HG03175 (cell line): ENCODE results near the gene ZNF784.
A peak's percentile ranks its signal among the peaks of the same experiment; 100 is the strongest.

Experiments
- ATAC-seq: cut with Tn5 transposase; IDR thresholded peaks from one replicate; pipeline ENCODE4 v1.9.1; 2021; ENCODE audit warnings: mild to moderate bottlenecking, moderate library complexity; ENCODE audit not compliant: unreplicated experiment

Gene ZNF784

DNA sequence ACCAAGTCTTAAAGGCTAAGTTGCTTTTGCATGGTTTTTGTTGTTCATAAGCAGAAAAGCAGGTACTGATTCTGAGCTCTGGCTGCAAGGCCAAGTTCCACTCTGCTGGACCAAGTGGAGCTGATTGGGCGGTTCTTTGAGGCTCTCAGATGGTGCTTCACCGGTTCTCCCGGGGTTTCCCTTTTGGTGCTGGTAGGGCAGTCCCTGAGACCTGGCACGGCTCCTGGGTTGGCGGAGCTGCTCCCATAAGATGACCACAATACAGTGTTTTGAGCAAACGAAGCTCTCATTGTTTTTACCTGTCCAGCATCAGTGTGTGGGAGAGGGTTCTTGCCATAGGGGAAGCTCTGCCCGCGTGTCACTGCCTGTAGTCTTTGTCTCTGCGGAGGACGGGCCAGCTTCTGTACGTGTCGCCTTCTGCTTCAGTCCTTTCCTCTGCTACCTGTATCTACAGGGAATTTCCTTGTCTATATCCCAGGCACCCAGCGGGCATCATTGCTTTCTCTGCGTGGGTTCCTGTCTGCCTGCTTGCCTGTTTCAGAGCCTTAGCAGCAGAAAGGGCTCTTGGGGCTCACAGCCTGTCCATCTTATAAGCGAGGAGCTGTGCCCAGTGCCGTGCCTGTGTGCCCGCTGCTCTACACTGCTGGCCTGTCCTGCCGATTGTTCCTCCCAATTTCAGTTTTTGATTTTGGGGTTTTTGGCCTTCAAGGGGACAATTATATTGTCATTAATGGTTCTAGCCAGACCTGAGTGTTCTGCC, 32.8 kb upstream of the ZNF784 start:
- ATAC-seq, result no peak

DNA sequence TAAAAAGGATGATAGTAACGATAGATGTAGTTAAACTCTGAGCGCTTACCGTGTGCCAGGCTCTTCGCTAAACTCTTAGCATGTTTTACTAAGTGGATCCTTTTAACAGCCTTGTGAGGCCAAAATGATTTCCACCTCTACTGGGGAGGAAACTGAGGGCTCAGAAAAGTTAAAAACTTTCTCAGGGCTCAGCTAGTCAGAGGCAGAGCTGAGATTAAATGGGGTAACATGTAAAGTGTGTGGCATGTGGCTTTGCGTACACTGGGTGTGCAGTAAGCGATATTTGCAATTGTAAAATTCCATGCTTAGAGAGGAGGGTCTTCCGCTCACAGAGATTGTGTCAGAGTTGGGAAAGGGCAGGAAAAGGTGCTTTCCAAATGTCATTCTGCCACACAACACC, 32.2 kb upstream of the ZNF784 start:
- no peak for ATAC-seq

DNA sequence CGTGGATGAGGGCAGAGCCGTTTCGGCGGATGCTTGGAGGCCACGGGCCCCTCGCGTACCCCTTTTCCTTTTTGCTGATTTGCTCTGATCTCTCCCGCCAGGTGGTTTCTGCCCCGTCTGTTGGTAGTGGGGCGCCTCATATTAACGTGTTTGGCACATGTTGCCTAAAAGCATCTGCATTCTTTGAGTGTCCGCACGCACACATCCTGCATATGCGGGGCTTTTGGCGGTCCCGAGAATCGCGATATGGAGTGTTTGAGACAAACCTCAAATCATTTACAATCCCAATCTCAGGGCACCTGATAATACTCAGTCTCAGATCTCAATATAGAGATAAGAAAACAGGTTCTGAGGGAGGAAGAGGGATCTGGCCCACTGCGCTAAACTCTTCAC, 31.3 kb upstream of the ZNF784 start:
- ATAC-seq, result no peak

DNA sequence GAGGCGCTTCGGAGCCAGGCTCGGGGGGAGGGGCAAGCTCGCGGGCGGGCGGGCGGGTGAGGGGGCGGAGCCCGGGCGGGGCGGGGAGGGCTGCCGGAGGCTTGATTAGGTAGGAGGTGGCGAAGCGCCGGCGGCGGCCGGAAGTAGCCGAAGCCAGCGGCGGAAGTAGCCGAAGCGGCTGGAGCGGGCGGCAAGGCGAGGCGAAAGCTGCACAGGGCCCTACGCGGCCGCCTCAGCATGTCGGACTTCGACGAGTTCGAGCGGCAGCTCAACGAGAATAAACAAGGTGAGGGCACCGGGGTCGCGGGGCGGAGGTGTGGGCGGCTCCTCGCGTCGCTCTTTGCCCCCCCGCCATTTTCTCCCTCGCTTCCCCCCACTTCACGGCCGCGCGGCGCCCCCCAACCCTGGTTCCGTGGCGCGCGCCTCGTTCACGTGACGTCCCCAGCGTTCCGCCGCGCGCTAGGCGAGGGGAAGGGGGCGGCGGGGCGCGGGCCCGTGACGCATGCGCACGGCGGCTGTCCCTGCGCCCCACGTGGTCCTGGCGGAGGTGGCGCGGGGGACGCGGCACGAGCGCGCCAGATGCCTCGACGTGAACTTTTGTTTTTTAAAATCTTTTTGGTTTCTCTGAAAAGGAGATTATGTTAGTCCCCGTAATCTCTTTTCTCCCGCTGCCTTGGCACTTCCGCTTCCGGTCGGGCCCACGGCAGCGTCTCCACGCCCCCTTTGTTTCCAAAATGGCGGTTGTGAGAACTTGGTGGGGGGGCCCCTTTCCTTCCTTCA, 30.7 kb upstream of the ZNF784 start, which contains the start of gene U2AF2:
U2AF2 (plus strand) TSS at position 168 of the 780 bp plus-strand sequence; CDS start at position 238, 70 bp downstream.
- ATAC-seq, result peak; percentile 48

DNA sequence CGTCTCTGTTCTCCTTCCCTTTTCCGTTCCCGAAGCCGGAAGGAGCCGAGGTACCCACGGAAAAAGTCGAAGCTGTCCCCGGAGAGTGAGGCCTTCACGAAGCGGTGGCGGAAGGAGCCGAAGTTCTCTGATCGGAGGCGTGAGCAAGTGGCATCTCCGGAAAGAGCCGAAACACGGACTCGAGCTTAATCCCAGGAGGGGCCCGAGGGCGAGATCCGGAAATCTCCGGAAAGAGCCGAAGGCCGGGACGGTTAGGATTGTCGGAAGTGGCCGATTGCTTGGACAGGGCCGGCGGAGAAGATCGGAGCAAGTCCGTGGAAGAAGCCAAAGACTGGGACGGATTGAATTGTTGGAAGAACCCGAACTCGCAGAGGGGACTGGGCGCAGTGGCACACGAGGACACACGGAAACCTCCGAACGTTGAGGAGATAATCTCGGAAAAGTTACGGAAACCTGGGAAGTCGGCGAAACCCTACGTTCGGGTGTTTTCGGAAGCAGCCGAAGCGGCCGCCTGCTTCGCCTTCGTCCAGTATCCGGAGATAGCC, 30.0 kb upstream of the ZNF784 start:
- ATAC-seq, result peak; percentile 63

DNA sequence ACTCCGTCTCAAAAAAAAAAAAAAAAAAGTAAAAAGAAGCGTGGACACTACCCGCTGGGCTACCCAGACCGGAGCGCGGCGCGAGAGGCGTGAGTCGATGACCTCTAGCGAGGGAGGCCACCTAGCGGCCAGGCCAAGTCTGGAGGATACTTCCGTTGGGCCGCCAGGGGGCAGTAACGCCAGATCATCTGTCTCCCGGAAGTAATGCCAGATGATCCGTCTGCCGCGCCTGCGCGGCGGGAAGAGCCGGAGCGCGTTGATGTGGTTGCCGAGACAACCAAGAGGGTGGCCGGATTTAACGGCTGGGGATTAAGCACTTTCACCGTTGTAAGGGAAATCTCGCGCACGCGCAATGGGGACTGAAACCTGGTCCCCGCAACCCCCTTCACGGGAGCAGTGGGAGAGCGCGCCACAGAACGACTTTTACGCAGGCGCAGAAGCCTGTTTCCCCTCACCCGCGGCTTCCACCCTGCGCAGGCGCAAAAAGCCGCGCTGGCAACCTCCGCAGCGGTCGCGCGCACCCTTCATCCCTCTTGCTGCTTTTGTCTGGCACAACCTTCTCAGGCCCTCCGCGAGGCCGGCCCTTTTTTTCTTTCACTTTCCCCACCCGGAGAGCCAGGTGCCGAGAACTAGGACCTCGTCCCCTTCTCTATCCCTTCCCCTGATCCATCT, 29.4 kb upstream of the ZNF784 start:
- ATAC-seq, result peak; percentile 41

DNA sequence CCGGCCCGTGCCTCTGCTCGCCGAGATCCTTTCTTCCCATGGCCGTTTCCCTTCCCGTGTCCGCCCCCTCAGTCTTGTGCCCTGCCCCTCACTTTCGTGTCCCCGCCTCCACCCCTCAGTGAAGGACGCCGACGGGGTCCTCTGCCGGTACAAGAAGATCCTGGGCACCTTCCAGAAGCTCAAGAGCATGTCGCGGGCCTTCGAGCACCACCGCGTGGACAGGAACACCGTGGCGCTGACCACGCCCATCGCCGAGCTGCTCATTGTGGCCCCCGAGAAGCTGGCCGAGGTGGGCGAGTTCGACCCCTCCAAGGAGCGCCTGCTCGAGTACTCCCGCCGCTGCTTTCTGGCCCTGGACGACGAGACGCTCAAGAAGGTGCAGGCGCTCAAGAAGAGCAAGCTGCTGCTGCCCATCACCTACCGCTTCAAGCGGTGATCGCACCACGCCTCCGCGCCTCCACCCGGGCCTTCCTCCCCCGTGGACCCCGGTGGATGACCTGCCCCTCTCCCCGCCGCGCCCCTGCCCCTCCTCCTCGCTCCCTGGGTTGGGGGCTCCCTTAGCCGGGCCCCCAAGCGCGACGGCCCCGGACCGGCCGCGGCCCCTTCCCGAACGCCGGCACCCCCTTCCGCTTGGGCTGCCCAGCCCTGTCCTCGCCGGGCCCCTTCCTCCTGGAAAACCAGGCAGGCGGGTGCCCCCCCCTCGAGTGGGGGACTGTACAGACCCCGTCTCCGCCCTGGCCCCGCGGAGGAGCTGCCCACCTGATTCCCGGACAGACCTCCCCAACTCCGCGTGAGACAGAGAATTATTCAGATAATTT, 28.2 kb upstream of the ZNF784 start:
- no peak for ATAC-seq

DNA sequence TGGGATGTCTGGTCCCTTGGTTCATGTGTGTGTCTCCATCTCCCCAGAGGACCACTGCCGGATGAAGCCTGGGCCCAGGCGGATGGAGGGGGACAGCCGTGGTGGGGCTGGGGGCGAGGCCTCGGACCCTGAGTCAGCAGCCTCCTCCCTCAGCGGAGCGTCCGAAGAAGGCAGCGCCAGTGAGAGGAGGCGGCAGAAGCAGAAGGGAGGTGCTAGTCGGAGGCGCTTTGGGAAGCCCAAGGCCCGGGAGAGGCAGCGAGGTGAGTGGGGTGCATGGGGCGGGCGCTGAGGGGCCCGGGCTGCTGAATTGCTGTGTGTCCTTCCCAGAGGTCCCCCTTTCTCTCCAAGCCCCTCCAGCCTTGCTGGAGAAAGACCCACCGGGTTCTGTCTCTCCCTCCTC, 26.9 kb upstream of the ZNF784 start:
- no peak for ATAC-seq

DNA sequence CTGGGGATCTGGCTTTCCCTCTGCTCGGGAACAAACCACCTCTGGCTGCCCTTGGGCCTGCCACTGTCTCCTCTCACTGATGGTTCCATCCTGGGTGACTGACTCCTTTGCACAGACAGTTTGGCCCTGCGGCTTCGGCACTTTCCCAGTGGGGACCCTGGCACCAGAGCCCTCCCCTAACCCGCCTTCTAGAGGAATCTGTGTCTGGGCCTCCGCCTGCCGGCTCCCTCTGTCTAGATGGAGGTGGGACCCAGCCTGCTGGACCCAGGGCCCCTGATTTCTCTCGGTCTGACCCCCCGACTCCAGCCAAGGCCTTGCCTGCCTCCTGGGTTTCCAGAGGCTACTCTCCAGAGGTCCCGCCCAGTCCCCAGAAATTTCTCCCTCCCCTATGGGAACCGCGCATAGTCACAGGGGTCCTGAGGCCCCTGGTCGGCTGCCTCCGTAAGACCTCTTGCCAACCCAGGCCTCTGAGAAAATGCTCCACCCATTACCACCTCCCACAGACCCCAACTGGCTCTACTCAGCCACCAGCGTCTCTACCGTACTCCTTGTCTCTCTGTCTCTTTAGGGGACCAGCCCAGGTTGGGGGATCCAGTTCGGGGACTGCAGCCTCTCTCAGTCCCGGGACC, 26.4 kb upstream of the ZNF784 start:
- ATAC-seq, result no peak

DNA sequence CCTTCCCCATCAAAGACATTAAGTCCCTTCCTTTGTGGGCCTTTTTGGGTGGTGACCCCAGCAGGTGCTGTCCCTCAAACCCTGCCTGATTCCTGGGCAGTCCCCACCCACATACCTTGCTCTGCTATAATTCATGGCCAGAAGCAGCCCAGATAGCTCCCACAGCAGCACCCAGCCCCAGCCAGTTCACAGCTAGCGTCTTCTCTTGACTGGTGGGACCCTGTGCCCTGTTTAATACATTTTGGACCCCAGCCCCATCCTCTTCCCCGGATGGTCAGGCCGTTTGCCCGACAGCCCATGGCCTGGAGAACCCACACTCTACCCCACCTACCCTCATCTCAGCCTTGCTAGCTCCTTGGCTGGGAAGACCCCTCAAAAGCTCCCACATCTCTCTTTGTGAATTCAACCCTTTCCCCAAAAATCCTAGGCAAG, 25.8 kb upstream of the ZNF784 start:
- ATAC-seq, result no peak

DNA sequence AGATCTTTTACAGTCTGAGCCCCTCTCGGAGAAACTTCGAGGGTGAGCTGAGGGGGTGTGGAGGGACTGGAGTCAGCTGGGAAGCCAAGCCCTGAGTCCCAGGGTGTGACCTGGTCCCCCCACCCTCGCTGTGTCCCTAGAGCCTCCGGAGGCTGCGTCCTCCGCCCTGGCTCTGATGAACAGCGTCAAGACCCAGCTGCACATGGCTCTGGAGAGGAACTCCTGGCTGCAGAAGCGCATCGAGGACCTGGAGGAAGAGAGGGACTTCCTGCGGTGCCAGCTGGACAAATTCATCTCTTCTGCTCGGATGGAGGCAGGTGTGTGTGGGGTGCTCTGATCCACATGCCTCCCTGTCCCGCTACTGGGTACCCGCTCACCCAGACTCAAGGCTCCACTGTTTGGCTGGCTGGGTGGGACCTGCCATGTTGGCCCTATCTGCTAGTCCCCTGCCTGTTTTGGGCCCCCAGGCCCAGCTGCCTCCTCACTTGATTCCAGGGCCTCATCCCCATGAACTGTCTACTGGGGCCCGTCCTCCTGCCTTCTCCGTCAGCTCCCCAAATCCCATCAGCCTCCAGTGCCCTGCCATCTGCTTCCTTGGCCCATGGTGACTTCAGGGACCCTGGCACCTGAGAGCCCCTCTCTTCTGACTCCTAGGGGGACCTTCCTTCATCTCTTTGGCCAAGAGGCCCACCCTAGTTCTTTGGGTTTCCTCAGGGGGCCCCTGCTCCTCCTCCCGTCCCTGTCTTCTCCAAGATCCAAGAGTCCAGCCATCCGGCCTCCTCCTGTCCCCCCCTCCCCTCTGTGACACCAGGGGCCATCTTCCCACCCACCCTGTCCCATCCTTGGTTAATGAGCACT, 25.1 kb upstream of the ZNF784 start:
- no peak for ATAC-seq

DNA sequence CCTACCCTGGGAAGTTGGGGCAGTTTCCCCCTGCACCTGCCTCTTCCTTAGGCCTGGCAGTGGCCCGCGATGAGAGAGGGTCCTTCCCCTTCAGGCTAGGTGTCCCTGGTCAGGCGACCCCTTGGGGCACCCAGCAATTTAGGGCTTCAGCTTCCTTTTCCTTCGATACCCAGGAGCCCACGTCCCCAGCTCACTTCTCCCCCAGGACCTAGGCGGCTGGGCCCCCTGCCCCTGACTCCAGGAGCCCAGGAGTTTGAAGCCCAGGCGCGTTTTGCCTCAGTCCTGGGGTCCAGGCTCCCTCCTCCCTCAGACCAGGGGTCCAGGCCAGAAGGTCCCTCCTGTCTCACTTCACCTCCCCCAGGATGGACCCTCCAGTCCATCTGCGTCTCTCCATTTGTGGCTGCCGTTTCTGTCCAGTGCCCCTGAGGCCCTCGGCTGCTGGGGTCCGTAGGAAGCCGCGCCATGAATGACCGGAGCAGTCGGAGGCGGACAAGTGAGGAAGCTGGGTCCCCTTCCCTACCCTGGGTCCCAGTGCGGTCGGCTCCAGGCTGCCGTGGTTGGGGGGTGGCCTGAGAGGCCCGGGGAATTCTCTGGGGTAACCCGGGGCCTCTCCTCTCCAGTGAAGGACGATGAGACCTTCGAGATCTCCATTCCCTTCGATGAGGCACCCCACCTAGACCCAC, 24.4 kb upstream of the ZNF784 start:
- no peak for ATAC-seq

DNA sequence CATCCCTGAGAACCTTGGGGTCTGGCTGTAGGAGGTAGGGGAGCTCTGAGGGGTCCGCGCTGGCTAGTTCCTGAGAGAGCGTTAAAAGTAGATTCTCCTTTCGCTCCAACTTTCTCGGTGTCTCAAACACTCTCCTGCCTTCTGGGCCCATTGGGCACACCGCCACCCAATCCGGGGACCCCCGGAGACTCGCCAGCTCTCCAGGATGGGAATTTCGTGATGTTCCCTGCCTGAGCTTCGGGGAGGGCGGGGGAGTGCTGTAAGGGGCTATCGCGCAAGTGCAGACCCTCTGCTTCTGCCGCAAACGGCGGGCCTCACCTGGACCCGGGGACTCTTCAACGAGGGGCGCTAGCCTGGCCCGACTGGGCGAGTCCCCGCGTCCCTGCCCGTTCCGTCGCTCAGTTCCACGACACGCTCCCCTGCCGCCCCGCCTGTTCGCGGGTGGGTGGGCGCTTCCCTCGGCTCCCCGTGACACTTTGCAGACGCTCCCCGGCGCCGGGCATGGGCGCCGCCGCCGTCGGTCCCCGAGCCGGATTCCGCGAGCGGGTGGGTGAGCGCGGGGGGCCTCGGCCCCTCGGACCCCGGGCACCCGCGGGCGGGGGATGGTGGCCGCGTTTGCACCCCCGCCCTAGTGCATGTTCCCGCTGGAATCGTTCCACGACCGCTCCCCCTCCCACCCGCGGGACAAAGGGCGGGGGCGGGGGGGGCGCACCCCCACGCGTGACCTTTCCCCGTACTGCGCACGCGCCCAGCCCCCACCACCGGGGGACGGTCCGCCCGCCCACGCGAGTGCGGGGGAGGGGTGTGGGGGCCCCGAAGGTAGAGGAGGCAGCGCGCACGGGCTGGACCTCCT, 23.6 kb upstream of the ZNF784 start, which contains the start of gene CCDC106:
CCDC106 (plus strand) TSS at position 481 of the 853 bp plus-strand sequence. CDS start 835 bp downstream, outside the sequence.
- no peak for ATAC-seq

DNA sequence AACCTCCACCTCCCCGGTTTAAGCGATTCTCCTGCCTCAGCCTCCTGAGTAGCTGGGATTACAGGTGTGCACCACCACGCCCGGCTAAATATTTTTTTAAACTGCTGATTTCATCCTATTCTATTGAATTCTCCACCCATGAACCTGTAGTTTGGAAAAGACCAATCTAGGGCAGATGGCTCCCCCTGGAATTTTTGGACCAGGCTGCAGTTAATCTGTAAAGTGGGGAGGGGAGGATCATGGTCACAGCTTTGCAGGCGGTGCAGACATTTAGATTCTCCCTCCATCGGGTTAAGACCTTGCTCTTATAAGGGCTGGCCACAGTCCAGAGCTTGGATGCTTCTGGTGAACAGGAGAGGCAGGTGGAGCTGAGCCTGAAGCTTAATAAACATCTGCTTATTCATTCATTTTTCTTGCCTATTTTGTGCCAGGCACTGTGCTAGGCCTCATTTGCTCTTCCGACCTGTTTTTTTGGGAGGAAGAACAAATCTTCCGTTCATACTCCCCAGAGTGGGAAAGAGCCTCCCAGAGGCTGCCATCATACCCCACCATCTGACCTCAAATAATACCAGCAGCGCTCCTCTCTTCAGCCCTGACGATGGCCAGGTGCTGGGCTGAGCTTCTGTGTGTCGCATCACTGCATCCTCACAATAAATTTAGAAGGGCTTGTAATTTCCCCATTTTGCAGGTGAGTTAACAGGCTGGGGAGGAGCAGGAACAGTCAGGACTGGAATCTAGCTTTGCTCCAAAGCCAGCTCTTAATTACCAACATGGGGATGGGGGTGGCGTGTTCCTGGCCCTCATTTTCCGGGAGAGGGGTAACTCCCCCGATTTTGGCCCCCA, 22.7 kb upstream of the ZNF784 start:
- no peak for ATAC-seq

DNA sequence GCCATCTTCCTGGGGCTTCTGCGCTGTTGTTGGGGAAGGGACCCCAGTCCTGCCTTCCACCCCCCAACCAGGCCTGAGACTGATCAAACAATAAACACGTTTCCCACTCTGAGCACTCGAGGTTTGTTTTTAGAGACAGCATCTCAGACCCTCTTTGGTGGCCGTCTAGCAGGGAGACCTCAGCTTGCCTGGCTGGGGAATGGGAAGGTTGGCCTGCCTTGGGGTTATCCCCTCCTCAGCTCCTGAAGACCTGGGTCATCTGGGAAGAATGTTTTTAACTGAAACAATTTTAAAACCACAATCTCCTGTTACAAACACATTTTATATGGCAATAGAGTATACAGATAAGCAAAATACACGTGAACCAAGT, 21.1 kb upstream of the ZNF784 start:
- ATAC-seq, result no peak

DNA sequence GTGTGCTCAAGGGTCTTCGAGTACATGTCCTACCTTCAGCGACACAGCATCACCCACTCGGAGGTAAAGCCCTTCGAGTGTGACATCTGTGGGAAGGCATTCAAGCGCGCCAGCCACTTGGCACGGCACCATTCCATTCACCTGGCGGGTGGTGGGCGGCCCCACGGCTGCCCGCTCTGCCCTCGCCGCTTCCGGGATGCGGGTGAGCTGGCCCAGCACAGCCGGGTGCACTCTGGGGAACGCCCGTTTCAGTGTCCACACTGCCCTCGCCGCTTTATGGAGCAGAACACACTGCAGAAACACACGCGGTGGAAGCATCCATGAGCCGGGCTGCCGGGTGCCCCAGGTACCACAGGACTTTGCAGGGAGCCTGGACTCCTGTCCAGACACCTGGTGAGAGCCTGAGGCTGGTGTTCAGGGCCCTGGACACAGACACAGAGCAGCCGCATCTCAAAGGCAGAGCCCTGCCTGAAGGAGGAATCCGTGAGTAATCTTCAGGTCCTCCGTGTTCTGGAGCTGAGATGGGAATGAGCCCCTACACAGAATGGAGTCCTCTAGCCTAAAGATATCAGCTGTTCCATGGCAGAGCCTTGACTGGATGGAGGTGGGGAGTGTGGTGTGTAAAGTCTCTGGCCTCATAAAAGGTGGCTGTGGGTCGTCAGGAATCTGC, 20.6 kb upstream of the ZNF784 start:
- ATAC-seq, result no peak
